CD1c-positive myeloid dendritic cell (primary cell): ENCODE results near the gene SSBP3.

Source experiments
- DNase-seq: peaks from one replicate; pipeline ENCODE4 v3.0.0-alpha.2; 2016; ENCODE audit errors: extremely low spot score

SSBP3 gene

DNA sequence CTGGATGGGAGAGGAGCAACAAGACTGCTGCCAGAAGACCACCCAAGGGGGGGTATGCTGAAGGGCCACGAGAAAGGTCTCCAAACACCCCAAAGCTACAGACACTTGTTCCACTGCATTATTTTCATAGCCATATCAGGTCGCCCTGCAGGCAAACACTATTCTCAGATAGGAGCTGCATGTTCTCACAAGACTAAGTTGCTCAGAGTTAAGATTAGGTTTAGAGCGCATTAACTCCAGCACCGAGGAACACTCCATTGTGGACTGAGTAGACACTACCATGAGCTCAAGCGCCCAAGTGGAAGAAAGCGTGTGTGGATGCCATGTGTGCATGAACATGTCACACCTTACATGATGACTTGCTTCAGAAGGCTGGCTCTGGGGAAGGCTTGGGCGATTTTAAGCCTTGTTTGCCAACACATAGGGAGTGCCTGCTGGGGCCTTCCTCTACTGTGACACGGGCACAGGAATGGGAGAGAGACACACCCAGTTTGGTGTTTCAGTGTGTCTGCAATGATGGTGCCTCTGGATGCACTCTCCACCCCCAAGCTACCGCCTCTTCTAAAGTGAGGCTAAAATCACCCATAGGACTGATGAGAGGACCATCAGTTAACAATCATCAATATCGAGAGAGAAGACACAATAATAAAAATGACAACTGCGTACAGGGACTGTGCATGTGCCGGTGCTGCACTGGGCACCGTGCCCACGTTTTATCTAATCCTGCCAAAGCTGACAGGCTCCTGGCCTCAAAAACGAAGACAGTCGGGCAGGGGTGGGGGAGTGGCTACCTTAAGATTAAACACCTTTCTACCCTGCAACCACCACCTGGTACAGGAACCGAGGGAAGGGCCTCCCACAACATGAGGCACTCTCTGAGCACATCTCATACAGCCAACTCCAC, 34.9 kb downstream of the SSBP3 start:
- no peak for DNase-seq

DNA sequence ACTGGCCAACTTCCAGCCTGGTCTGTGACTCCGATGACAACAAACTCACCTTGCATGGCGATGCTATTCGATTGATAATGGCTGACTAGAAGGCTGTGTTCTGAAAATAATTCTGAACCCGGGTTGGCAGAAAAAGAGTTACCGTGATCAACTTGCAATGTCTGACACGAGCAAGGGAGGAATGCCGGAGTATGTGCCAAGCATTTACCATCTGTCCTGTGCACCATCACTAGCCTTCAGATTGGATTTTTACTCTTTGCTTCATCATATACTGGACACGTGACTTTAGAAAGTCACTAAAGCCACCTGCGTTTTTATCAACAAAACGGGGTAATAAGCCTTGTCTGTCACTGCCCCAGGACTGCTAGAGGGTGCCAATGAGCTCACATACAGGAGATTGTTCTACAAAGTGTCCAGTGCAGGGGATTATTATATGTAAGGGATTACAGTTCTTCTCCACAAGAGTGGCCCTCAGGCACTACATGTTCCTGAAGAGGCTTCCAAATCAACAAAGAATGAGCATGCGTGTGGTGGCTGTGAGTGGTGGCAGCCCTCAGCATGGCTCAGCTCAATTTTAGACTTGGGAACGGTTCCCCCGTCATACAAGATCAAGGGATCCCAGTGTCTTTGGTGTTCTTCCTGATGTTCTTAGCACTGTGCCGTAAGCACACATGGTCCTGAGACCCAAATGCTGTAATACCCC, 35.8 kb downstream of the SSBP3 start:
- DNase-seq, result no peak

DNA sequence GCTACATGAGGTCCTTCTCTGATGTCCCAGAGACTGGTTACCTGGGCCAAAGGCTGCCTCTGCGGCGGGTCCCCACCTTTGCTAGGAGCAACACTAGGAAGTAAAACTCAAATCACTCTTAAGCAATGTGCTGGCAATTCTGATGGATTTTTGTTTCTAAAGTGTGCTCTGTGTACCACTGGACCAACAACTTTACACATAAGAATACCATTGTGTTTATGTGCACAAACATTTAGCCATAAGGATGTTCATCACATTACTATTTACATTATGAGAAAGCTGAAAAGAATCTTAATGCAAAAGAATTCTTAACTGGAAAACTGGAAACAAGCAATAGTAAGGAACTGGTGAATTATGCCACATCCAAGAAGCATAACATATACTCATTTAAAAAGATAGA, 38.6 kb downstream of the SSBP3 start:
- DNase-seq, result no peak

DNA sequence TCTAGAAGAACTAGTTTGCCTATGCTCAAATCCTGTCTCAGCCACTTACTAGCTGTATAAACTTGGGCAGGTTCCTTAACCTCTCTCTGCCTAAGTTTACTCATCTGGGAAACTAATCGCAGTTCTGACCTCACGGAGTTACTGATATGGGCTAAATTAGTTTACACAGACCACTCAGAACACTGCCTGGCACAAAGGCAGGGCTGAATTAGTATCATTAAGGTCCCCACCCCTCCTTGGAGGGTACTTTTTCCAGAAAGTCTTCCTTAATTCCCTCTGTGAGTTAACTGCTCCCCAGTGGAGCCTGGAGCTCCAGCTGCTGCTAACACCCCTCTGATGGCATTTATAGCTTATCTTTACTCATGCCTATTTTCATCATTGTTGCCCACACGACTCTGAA, 40.3 kb downstream of the SSBP3 start:
- DNase-seq, result no peak

DNA sequence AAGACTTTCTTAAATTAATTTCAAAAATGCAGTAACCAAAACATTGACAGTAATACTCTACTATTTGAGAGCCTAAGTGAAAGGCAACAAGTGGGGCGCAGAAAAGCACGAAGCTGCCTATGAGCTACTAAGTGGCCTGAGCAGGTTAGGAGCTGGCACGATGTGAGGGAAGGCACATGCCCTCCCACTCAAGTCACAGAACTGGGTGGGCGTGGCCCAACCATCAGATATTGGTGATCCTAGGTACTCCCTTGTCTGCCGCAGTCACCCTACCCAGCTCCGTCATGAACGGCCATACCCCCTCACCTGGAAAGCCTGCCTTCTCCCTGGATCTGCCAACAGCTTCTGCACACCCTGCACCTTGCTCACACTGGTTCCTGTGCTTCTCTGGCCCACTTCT, 40.8 kb downstream of the SSBP3 start:
- DNase-seq, result no peak

DNA sequence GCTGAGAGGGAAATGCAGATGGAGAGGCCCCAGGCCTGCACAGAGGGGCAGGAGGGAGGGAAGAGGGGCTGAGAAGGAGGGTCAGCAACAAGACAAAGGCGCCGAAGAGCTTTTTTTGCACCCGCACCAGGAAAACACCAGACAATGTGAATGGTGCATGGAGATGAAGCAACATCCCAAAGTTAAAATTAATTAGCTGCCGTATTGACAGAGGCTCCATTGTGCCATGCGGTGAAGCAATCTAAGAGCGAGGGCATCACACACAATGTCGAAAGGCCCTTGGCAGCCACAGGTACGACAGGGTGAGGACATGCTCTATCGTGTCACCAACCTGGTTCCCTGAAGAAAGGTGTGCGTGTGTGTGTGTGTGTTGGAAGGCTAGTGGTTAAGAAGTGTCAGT, 41.2 kb downstream of the SSBP3 start:
- no peak for DNase-seq

DNA sequence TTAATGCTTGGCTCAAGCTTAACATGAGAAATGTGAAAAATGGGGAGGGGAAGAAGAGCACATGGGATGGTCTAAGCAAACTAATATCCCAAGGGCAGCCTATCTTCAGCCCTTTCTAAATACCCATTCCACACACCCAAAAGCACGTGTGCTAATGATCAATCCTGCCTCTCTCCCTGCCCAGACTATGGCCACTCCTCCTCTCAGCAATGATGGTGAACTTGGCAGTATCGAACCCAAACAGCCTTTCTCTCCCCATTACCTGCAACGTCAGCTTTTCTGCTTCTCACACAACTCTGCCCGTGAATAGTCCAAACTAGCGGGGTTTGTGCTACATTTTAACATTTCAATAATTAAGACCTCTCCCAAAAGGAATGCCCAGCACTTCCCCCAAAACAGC, 41.6 kb downstream of the SSBP3 start:
- no peak for DNase-seq

DNA sequence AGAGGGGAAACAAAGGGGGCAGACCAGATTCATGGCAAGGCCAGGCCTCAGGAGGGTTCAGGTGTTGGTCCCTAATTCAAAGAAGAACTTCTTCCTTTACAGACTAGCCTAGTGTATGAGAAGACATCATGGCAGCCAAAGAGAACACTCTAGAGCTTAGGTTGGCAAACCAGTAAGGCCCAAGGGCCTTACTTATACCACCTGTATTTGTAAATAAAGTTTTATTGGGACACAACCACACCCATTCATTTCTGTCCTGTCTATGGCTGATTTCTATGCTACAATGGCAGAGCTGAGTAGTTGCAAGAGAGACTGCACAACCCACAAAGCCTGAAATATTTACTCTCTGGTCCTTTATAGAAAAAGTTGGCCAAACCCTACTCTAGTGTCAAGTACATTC, 42.3 kb downstream of the SSBP3 start:
- no peak for DNase-seq

DNA sequence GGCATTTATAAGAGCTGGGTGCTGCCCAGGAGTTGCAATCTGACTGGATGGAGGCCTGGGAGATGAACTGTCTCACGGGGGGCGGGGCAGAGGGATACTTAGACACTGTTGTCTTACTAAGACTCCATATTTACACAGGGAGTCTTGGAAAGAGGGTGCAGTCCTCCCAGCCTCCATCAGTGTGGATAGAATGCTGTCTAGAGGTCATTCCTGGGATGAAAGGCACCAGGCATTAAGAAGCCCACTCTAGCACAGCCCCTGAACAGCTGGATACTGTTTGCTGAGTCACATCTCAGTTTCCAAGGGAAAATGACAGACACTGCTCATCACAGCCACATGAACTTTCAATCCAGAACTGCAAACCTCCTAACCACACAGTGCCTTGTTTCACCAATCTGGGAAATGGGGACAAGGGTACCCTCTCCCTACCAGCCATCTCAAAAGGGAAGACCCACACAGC, 43.3 kb downstream of the SSBP3 start:
- DNase-seq, result no peak

DNA sequence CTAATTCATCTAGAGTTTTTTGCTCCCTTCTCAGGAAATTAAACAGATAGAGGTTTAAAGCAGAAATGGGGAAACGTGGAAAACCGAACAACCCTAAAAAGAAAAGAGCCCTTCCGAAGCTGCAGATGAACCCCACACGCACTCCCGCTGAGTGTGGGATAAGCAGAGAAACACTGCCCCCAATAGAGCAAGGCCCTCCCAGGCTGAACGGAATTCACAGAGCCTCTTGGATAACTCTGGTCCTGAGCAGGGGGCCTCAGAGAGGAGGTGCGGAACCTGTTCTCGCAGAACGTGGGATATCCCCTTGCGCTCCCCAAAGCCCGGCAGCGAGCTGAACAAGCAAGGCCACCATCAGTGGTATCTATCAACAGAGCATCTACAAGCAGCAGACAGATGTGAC, 44.9 kb downstream of the SSBP3 start:
- DNase-seq, result no peak

DNA sequence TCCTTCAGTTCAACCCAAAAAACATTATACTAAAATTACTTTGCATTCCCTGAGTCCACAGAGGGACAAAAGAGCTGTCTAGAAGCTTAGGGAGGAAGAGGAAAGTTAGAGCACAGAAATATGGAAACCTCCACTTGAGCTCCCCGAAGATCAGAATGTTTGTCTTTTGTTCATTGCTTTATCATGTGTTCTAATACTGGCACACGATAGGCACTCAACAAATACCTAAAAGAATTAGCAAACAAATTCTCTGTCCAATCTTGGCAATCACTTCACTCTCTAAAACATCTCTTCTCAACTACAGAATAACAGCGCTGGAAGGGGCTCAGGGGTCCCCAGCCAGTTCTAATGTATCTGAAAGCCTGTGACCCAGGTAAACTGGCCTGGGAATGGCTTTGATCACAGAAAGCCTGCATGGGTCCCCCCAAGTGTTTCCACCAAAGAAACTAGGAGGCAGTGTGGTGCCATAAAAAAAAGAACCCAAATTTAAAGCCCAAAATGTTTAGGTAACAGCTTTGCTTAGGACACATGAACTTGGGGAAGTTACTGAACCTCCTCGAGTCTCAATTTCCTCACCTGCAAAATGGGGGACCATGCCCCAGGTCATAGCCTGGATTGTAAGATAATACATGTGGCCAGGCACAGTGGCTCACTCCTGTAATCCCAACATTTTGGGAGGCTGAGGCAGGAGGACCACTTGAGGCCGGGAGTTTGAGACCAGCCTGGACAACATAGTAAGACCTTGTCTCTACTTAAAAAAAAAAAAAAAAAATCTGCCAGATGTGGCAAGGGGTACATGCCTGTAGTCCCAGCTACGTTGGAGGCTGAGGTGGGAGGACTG, 45.8 kb downstream of the SSBP3 start:
- DNase-seq, result no peak

DNA sequence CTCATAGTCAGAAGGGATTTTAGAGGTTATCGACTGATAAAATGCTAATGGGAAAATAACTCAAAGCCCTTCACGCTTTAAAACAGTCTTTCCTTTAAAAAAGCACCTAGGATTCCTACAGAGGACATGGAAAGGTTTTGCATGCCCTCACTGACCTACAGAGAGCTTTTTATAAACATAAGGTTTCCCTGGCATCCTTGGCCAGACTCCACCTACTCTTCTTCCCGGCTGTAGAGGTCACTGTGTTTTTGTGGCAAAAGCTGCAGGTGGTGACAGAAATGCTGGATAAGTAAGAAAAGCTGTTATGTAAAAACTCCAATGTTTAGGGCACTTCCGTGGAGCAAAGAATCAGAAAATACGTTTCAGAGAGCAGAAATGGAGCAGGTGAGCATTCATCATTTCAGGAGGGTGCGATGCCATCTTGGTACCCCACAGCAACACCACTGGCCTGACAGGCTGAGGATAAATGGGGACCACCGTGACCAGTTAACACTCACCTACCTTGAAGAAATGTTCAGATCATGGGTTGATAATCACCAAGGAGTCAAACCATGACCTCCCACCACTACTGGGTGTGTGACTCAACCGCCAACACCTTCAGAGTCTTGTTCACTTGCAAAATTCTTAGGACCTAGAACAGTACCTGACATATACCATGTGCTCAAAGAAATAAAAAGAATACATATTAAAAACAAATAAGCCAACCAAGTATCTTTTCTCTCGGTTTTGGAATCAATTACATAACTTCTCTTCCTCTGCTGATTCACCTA, 46.6 kb downstream of the SSBP3 start:
- DNase-seq, result no peak

DNA sequence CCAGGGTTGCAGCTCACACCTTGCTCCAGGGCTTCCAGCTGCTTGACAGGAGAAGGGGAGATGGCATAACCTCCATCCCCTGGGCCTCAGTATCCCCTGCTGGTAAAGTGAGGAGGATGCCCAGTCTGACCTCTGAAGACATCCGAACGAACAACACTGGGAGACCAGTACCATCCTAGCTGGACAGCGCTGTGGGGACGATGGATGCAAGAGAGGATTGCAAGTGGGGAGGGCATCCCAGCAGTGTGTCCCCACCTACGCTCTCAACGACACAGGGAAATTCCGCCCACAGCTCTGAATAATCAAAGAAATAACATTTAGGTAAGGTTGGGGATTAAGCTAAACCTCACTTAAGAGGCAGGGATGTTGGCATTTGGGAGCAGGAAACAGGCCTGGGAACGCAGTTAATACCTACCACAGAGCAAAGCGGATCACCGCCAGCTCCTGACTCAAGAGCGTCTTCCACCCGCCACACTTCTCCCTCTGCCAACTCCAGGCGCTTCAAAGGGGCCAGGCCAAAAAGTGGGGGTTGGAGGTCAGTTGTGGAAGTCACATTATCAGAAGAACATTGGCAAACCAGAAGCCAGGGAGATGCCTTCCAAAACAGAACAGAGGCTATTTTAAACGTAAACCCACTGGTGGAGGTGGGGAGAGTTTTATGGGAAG, 47.6 kb downstream of the SSBP3 start:
- no peak for DNase-seq

DNA sequence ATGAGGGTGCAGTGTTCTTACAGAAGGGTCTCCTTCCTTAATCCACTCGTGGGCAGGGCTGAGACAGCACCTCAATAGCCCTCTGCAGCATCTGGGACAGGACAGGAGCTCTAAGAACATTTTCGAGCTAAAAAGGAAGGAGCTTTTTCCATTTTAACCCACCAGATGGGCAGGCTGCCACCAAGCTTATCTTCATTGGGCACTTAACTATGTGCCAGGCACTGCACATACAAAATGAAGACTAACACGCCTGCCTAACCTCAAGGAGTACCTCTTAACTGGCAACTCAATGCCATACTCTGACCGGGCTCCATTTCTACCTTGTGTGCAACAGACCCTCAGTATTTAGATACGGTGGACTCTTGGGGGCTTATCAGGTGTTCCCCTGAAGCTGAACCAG, 48.2 kb downstream of the SSBP3 start:
- no peak for DNase-seq

DNA sequence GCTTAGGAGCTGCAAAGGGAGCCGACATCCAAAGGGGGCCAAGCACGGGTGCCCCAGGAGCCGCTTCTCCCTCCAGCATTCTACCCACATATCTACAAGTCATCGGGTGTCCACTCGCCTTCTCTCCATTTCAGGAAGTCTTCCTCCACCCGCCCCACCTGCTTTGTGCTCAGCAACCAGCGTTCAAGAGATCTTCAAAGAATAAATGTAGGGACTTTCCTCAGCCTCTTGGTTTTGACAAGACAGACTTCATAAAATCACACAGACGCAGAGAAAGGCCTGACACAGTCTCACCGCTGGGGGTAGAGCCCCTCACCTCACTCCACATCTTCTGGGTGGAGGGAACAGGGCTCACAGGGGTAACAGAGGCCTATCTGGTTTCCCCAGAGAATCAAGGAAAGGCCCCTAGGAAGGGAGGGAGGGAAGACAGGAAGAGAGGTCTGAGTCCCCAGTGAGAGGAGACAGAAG, 49.5 kb downstream of the SSBP3 start:
- DNase-seq, result peak; percentile 10

DNA sequence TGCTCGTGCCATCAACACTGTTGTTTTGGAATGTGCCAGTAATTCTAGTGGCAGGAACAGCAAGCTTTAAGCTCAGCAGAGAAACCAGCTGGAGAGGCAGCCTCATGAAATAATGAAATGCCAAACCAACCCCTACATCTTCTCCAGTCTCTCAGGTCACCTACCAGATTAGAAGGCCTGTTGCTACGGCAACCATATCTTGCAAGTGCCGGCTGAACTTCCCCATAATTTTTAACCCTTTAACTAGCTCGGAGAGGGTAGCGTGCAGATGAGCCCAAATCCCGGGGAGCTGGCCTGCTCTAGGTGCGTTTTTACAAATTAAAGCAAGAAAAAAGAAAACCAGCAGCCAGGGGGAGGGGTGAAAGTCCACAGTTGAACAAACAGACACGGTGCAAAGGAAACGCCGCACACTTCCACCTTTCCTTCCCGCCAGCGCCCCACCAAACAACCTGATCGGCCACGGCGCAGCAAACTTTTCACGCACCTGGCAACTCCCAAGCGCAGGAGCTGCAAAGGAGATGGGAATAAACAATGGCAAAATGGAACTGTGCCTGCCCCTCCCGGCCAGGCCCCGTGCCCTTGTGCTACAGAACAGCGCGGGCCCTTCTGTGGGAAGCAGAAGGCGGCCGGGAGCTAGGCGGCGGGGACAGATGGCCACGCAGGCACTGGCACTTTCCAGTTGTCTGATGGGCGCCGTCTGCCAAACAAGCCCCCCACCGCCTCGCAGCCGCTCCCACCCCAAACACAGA, 50.1 kb downstream of the SSBP3 start:
- peak; percentile 26 for DNase-seq

DNA sequence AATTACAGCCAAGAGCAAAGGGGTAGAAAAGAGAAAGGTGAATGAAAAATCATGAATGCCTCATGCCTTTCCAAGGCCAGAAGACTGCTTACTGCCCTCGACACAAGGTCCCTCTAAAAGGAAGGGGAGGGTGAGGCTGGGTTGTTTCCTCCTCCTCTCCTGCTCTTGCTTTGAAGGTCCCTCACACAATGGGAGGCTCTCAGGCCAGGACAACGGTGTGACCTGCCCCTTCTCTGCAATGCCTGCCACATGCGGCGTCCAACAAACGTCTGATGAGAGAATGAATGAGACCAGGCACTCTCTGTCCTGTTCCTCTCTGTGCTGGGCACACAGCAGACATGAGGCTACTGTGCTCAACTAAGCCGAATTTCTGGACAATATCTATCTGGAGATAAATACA, 51.3 kb downstream of the SSBP3 start:
- DNase-seq, result no peak

DNA sequence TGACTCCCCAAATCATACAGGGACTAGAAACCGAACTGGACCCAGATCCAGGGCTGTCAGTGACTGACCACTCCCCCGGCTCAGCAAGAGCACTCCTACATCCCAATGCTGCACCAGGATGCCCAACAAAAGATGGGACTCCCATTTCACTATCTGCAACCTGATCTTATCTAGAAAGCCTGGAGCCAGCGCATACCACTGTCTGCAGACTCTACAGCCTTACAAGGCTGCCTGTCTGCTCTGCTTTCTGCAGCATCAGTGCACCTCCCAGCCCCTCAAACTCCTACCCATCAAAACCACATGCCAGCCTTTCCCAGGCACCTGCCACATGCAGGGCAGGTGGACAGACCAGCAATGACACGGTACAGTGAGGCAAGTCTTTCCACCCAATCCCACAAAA, 52.2 kb downstream of the SSBP3 start:
- DNase-seq, result no peak

DNA sequence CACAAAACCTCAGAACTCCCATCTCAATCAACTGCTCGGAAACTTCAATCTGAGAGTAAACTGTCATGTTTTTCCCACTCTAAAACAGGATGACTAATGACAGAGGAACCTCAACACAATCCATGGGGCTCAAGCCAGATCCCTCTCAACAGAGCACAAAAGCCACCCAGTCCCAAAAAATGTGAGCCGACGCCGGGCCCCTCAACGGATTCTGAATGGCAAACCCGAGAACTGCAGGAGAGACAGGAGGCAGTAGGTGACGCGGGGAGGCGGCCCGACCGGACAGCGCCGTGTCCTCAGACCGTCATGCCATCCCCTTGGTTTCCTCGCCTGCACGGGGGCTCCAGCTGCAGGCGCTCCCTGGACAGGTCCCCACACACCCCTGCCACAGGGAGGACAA, 53.4 kb downstream of the SSBP3 start:
- DNase-seq, result no peak

DNA sequence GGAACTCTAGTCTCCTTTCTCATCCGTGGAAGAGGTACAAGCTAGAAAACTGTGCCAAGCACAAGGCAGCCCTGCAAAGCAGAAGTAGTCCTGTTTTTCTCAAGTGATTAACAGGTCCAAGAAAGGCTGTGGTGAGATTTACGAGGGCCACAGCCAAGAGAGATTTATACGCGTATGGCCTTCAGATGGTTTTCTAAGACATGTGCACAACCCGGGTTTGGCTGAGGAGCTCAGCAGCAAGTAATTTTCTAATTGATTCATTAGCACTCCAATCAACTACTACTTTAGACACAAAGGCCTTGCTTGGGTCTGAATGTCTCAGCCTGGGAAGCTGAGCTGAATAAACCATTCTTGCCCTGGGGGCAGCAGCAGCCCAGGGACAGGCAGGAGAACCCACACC, 55.8 kb downstream of the SSBP3 start:
- no peak for DNase-seq
